Osteocyte (in vitro differentiated cells): ENCODE data around the gene NIBAN1. TPM values are rescaled to one million over a fixed set of nuclear protein-coding genes. Genes with fewer than 3 reads are reported as not detected.

Experiments
- DNase-seq: peaks from one replicate; pipeline ENCODE4 v3.0.0; 2021; ENCODE audit warnings: mixed read lengths; ENCODE audit not compliant: unreplicated experiment; ENCODE audit errors: extremely low spot score
- H3K27ac Mint-ChIP-seq: one replicate; pipeline ENCODE4 v1.8.0; 2021; ENCODE audit warnings: mild to moderate bottlenecking, mixed read lengths; ENCODE audit not compliant: unreplicated experiment
- H3K27me3 Mint-ChIP-seq: one replicate; pipeline ENCODE4 v1.8.0; 2021; ENCODE audit warnings: mixed read lengths; ENCODE audit not compliant: unreplicated experiment
- H3K36me3 Mint-ChIP-seq: one replicate; pipeline ENCODE4 v1.8.0; 2021; ENCODE audit warnings: mixed read lengths; ENCODE audit not compliant: unreplicated experiment
- H3K4me1 Mint-ChIP-seq: one replicate; pipeline ENCODE4 v1.8.0; 2021; ENCODE audit warnings: mixed read lengths; ENCODE audit not compliant: unreplicated experiment
- H3K4me3 Mint-ChIP-seq: one replicate; pipeline ENCODE4 v1.8.0; 2021; ENCODE audit warnings: mild to moderate bottlenecking, moderate library complexity, mixed read lengths; ENCODE audit not compliant: unreplicated experiment
- H3K9me3 Mint-ChIP-seq: one replicate; pipeline ENCODE4 v1.8.0; 2021; ENCODE audit warnings: mixed read lengths; ENCODE audit not compliant: unreplicated experiment
- CTCF ChIP-seq: fragments of 200-600 bp; sonication (generic); IDR thresholded peaks from 2 replicates; pipeline ENCODE4 v1.5.0; 2021; ENCODE audit warnings: antibody characterized with exemption, mild to moderate bottlenecking, moderate library complexity
- total RNA-seq: library from RNA; stranded (reverse); gene quantifications from 2 replicates; pipeline ENCODE4 v1.2.1, GENCODE V29; 2021

Gene NIBAN1
- total RNA-seq, 1 donor from 2014 or later: 12.5 TPM

GRCh38 chr1:184952428-184952827 lies 21.9 kb downstream of the NIBAN1 start:
- Mint-ChIP-seq H3K4me3 (no peak overlapping the region), H3K36me3 (no peaks in the 10 kb centered on the region), H3K27ac (no peak overlapping the region), H3K9me3 (no peaks in the 10 kb centered on the region), H3K4me1 (peaks cover 6% of the 10 kb centered on the region), H3K27me3 (no peaks in the 10 kb centered on the region)
- TF ChIP-seq CTCF: no peak
- DNase-seq: no peak

- no peak for DNase-seq
- H3K27ac Mint-ChIP-seq: no peak overlapping the region
- TF ChIP-seq CTCF: no peak
- H3K9me3 Mint-ChIP-seq: no peaks in the 10 kb centered on the region
- H3K27me3 Mint-ChIP-seq: no peaks in the 10 kb centered on the region
- H3K36me3 Mint-ChIP-seq: no peaks in the 10 kb centered on the region
- H3K4me3 Mint-ChIP-seq: no peak overlapping the region
- H3K4me1 Mint-ChIP-seq: peaks cover 6% of the 10 kb centered on the region
Observed at GRCh38 chr1:184951788-184952187, 22.5 kb downstream of the NIBAN1 start.

GRCh38 chr1:184950906-184951305 lies 23.4 kb downstream of the NIBAN1 start:
- Mint-ChIP-seq H3K27ac (no peak overlapping the region), H3K36me3 (no peaks in the 10 kb centered on the region), H3K4me1 (peaks cover 6% of the 10 kb centered on the region), H3K9me3 (no peaks in the 10 kb centered on the region), H3K4me3 (no peak overlapping the region), H3K27me3 (no peaks in the 10 kb centered on the region)
- TF ChIP-seq CTCF: no peak
- DNase-seq: no peak

- Mint-ChIP-seq H3K27me3 (peaks cover 4% of the 10 kb centered on the region), H3K9me3 (no peaks in the 10 kb centered on the region), H3K27ac (no peak overlapping the region), H3K36me3 (no peaks in the 10 kb centered on the region), H3K4me1 (peaks cover 8% of the 10 kb centered on the region), H3K4me3 (no peak overlapping the region)
- DNase-seq: no peak
- no peak for TF ChIP-seq CTCF
Observed at GRCh38 chr1:184950227-184950626, 24.1 kb downstream of the NIBAN1 start.

GRCh38 chr1:184947497-184948256 lies 26.6 kb downstream of the NIBAN1 start:
- no peak overlapping the region for H3K27ac Mint-ChIP-seq

More at GRCh38 chr1:184947497-184948256, 26.6 kb downstream of the NIBAN1 start:
- Mint-ChIP-seq H3K27me3 (peaks cover 4% of the 10 kb centered on the region), H3K4me3 (no peak overlapping the region), H3K4me1 (peaks cover 2% of the 10 kb centered on the region), H3K36me3 (no peaks in the 10 kb centered on the region), H3K9me3 (no peaks in the 10 kb centered on the region)
- no peak for TF ChIP-seq CTCF
- DNase-seq: no peak
